ENCODE data around the gene TAS2R8.

DNA sequence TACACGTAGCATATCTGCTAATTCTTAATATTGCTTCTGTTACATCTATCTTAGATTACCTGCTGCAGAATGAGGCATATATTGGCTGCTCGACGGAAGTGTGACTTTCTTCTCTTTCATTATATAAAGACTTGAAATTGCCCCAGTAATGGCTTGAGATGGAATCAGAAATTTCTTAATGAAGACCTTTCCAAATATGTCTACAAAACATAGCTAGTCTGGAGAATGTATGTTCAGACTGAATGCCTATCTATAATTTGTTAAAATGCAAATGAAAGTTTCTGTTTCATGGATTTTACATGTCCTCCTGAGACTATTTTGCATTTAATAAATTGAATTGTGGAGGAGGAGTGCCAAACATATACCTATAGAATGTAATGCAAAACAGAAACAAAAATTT, 19.2 kb upstream of the TAS2R8 start, which contains the start of gene TAS2R10:
- TF ChIP-seq ELF4 (IDR thresholded peaks at IDR 0.05) (no peak), TARDBP (IDR thresholded peaks at IDR 0.05) (no peak), FOXM1 (IDR thresholded peaks at IDR 0.05; ENCODE audit: borderline replicate concordance) (no peak), SP1 (IDR thresholded peaks at IDR 0.05) (no peak), FOXA1 (IDR thresholded peaks at IDR 0.05) (no peak), SUZ12 (IDR thresholded peaks at IDR 0.05) (no peak), L3MBTL2 (conservative IDR thresholded peaks at IDR 0.05) (no peak), PKNOX1 (IDR thresholded peaks at IDR 0.05) (no peak), BHLHE40 (IDR thresholded peaks at IDR 0.05; ENCODE audit: borderline replicate concordance) (no peak), NFRKB (IDR thresholded peaks at IDR 0.05) (no peak), ARNT (IDR thresholded peaks at IDR 0.05) (no peak), LEF1 (IDR thresholded peaks at IDR 0.05; ENCODE audit: borderline replicate concordance) (no peak), HDGF (IDR thresholded peaks at IDR 0.05; ENCODE audit: borderline replicate concordance) (no peak)
